Inflammatory macrophage (primary cell): ENCODE results near the gene SAPCD2.

Source experiments
- DNase-seq, 2 donors: peaks; one replicate each; pipeline ENCODE4 v3.0.0-alpha.2; 2020 to 2022

Gene SAPCD2

GRCh38 chr9:137107312-137107921 lies 37.1 kb upstream of the SAPCD2 start:
- no peak for DNase-seq

- DNase-seq: no peak
These were observed 36.4 kb upstream of the SAPCD2 start for GRCh38 chr9:137106662-137107250.

DNA sequence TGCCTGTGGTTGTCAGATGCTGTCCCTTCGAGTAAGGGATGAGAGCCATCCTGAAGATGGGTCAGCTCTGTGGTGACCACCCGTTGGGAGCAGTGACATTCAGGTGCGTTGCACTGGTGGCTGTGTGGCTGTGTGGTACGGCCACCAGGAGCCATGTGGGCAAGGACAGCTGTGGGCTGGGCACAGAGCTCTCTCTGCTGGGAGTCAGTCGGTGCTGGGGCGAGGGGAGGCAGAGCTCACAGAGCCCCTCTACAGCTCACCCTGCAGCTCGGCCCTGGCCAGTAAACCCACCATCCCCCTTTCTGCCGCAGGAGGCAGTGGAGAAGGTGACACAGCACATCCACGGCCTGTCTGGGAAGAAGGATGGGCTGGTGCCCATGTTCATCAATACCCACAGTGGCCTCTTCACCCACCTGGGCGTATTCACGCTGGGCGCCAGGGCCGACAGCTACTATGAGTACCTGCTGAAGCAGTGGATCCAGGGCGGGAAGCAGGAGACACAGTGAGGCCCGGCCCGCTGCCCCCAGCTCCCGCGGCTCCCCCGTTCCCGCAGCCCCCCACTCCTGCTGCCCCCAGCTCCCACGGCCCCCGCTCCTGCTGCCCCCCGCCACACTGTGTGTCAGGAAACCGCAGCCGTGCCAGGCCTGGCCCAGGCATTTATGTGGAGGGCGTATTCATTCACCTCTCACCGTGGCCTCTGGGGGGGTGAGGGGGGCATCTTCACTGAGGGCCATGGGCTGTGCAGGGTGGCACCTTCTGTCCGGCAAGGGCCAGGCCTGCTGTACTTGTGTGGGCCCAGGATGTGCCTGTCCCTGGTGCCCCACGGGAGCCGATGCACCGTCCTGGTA lies 35.7 kb upstream of the SAPCD2 start:
- DNase-seq: no peak

DNA sequence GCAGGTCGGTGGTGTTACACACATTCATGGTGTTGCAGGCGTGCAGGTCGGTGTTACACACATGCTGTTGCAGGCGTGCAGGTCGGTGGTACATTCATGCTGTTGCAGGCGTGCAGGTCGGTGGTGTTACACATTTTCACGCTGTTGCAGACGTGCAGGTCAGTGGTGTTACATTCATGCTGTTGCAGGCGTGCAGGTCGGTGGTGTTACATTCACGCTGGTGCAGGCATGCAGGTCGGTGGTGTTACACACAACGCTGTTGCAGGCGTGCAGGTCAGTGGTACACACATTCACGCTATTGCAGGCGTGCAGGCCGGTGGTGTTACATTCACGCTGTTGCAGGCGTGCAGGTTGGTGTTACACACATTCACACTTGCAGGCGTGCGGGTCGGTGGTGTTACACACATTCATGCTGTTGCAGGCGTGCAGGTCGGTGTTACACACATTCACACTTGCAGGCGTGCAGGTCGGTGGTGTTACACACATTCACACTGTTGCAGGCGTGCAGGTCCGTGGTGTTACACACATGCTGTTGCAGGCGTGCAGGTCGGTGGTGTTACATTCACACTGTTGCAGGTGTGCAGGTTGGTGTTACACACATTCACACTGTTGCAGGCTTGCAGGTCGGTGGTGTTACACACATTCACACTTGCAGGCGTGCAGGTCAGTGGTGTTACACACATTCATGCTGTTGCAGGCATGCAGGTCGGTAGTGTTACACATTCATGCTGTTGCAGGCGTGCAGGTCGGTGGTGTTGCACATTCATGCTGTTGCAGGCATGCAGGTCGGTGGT lies 33.0 kb upstream of the SAPCD2 start:
- no peak for DNase-seq

DNA sequence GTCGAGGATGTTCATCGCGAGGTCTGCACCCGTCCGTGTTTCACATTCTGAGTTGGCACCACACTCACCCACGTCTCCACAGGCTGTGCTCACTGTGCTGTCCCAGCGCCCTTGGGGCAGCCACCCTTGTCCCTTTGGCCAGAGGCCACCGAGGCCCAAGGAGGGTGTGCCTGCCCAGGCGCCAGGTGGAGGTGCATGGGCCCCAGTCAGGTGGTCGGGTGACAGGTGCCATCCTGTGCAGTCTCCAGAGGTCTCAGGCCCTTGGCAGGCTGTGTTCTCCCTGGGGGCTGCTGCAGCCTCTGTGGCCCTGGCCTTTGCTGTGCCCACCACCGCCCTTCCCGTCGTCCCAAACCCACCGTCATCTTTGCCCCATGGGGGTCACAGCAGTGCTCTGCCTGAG lies 28.9 kb upstream of the SAPCD2 start:
- no peak for DNase-seq

DNA sequence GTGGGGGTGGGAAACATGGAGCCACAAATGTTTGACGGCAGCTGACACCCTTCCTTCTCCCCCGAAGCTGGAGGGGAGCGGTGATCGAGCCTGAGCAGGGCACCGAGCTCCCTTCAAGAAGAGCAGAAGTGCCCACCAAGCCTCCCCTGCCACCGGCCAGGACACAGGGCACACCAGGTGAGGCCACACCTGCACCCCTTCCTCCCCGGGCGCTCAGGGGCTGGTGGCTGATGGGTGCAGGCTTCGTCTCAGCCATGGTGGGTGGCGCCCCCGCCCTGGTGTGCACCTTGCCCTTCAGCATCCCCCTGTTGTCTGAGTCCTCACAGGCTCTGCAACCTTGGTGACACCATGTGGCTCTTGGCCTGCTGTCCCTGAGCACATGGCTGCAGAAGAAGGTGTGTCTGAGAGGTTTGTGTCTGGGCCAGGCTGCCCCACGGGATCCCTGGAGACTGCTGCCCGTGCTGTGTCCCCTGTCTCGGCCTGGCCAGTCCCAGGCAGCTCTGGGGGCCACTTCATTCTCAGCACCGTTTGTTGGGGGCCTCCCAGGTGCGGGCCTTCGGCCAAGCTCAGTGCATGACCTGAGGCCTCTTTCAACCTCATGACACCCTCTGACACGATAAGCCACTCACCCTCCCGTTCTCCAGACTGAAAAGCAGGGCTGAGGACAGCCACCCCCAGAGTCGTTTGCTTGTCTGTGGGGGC lies 27.6 kb upstream of the SAPCD2 start:
- DNase-seq: no peak

DNA sequence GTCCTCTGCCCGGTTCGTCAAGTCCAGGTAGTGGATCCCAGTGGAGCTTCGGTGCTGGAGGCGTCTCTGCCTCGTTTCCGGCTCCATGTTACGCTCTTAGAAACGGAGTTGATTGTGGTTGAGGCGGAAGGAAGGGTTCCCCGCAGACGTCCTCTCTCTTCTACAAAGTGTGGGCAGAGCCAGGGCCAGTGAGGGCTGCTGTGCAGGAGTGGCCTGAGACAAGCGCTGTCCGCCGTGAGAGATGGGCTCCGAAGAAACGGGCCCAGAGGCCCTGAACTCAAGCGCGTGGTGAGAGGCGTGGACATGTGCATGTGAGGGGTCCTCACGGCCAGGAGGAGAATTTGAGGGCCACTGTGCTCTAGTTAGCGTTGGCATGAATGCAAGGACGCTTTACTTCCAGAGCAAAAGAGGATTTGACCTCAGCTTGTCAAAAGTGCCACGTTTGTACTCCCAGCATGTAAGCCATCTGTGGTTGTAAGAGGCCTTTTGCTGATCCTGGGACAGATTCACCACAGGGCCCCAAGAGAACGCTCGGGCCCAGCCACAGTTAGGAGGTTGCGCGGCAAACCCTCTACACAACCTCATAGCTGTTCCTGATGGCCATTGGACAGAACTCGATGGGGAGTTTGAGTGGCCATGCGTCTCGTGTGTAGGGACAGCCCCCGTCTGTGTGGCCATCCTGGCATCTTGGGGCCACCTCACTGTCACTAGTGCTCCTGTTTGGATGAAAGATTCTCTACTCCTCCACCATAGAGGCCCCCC lies 26.6 kb upstream of the SAPCD2 start:
- DNase-seq: no peak

- no peak for DNase-seq
These were observed 25.5 kb upstream of the SAPCD2 start for GRCh38 chr9:137095664-137096517.

GRCh38 chr9:137089232-137089947 lies 19.0 kb upstream of the SAPCD2 start:
- no peak for DNase-seq

GRCh38 chr9:137088121-137088520 lies 17.8 kb upstream of the SAPCD2 start:
- DNase-seq: no peak

GRCh38 chr9:137087409-137087925 lies 17.1 kb upstream of the SAPCD2 start:
- peak; percentile 47 to 65 for DNase-seq

- DNase-seq: peak; percentile 99 to 100
These were observed 16.4 kb upstream of the SAPCD2 start, which contains the start of gene MAN1B1 for GRCh38 chr9:137086531-137087408. MAN1B1 (plus strand) TSS chr9:137086985; CDS start chr9:137087000, 15 bp downstream.

DNA sequence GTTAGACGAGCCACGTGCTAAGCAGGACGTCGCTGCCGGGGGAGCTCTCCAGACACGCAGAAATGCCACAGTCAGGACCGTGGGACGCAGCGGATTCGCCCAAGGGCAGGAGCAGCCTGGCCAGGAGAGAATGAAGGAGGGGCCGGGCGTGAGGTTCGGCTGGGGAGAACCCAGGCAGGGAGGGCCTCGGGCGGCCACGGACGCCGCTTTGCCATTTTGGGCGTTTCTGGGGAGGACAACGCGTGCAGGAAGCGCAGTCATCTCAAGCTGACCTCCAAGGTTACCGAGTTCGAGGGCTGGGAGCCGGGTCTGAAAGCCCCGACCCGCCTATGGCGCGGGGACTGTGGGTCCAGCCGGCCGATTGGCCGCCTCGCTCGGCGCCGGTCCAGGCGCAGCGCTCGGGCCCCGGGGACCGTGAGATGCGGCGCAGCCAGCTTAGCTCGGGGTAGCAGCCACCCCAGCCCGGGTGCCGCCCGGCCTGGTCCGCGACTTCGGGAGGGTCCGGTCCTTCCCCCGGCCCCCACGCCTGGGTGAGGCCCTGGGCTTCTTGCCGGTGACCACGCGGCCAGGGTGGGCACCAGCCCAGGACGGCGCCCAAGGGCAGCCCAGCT lies 15.7 kb upstream of the SAPCD2 start:
- peak in 1 of 2 donors; percentile 42 for DNase-seq

- DNase-seq: no peak
These were observed 14.2 kb upstream of the SAPCD2 start for GRCh38 chr9:137084526-137084925.

GRCh38 chr9:137083394-137084004 lies 13.1 kb upstream of the SAPCD2 start:
- DNase-seq: peak; percentile 31 to 76

DNA sequence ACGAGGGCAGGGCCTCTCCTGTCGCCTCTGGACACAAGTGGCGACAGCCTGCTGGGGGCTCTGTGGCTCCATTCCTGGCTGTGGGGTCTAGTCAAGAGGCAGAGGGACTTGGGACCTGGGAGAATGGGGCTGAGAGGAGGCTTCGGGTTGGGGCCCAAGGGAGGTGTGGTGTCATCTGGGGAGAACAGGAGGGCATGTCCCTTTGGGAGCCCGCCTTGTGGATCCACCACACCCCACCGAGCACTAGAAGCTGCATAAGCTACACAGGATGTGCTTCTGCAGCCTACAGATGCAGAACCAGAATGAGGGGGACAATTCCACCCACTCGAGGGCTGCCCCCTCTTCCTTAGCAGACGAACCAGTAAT lies 12.6 kb upstream of the SAPCD2 start:
- DNase-seq: no peak

DNA sequence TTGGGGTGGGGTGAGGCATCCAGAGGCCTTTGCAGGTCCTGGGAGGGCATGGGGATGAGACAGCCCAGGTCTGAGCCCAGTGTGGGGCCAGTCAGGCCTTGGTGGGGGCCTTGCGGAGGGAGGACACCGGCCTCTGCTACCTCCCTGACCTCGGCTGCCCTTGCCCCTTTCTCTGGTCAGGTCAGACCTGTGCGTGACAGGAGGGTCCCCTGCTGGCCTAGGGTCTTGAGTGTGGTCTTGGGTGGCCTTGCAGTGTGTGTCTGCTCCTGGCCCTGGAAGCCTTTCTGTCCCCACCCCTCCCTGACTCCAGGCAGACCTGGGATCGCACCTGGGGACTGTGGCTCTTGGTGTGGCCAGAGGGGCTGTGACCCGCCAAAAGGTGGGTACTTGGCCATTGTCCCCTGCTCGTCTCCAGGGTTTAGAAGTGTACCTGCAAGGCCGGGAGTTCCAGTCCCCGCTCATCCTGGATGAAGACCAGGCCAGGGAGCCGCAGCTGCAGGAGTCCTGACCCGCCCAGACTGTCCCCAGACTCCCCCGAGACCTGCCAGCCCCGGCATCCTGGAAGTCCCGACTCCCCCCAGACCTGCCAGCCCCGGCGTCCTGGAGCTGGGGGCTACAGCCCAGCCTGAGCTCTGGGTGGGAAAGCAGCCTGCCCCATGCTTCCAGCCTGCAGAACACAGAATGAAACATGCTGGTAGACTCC lies 12.0 kb upstream of the SAPCD2 start:
- no peak for DNase-seq
